Measurements from ENCODE around the gene ARHGAP31.
A peak's percentile ranks its signal among the peaks of the same experiment; 100 is the strongest.

Gene ARHGAP31

GRCh38 chr3:119453822-119454221 lies 159.6 kb downstream of the ARHGAP31 start:
- FAIRE-seq = no peak

DNA sequence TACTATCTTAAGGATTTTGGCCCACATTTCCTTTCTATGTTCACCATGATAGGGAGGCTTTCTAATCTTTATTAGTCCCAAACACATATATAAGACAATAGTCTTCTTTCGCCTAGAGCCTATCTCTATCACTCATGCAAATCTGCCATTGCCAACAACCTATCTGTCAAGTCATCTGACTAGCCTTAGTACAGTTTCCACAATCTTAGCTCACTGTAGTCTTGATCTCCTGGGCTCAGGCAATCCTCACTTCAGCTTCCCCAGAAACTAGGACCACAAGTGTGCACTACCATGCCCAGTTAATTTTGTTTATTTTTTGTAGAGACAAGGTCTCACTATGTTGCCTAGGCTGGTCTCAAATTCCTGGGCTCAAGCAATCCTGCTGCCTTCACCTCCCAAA lies 162.3 kb downstream of the ARHGAP31 start:
- FAIRE-seq = no peak

- FAIRE-seq = no peak
These were observed 163.1 kb downstream of the ARHGAP31 start for GRCh38 chr3:119457246-119457645.

GRCh38 chr3:119463171-119464169 lies 169.3 kb downstream of the ARHGAP31 start, which contains the start of gene TMEM39A:
TMEM39A (minus strand) TSS chr3:119463615; CDS start chr3:119462074, 1,541 bp downstream.
- peak; percentile 91 for FAIRE-seq

- FAIRE-seq = no peak
These were observed 173.9 kb downstream of the ARHGAP31 start for GRCh38 chr3:119468041-119468440.

- FAIRE-seq = no peak
These were observed 175.4 kb downstream of the ARHGAP31 start for GRCh38 chr3:119469418-119470189.
